Activated CD8-positive, alpha-beta T cell treated with anti-CD3 and anti-CD28 coated beads for 36 hours (primary cell): ENCODE measurements around the gene LUZP1. TPM values are rescaled to one million over a fixed set of nuclear protein-coding genes. Genes with fewer than 3 reads are reported as not detected.

Source experiments
- ATAC-seq: fragments of 200-7000 bp; cut with Tn5 transposase; one replicate; pipeline ENCODE4 v1.10.0; 2021; ENCODE audit warnings: mild to moderate bottlenecking, moderate library complexity
- CTCF ChIA-PET: fragments of 350-600 bp; sonication (Branson Sonifier 250); formaldehyde crosslinking; loops from one replicate; lab custom pipeline; 2021; ENCODE audit warnings: antibody characterized with exemption; lab: Charles Lee
- POLR2A ChIA-PET: fragments of 350-600 bp; sonication (Branson Sonifier 250); formaldehyde crosslinking; loops from one replicate; lab custom pipeline; 2021; ENCODE audit warnings: antibody characterized with exemption; lab: Charles Lee
- DNase-seq: peaks from one replicate; pipeline ENCODE4 v3.0.0-alpha.2; 2020
- H3K27ac Mint-ChIP-seq: one replicate; pipeline ENCODE4 v1.8.0; 2021; ENCODE audit warnings: mild to moderate bottlenecking, mixed read lengths
- H3K27me3 Mint-ChIP-seq: one replicate; pipeline ENCODE4 v1.8.0; 2021; ENCODE audit warnings: mixed read lengths
- H3K36me3 Mint-ChIP-seq: one replicate; pipeline ENCODE4 v1.8.0; 2021; ENCODE audit warnings: low read depth, mixed read lengths
- H3K4me1 Mint-ChIP-seq: one replicate; pipeline ENCODE4 v1.8.0; 2021; ENCODE audit warnings: low read depth, mixed read lengths
- H3K4me3 Mint-ChIP-seq: one replicate; pipeline ENCODE4 v1.8.0; 2021; ENCODE audit warnings: mild to moderate bottlenecking, moderate library complexity, mixed read lengths
- H3K9me3 Mint-ChIP-seq: one replicate; pipeline ENCODE4 v1.8.0; 2021; ENCODE audit warnings: mixed read lengths
- intact Hi-C: fragments of 100-400 bp; cut with micrococcal nuclease; formaldehyde crosslinking; loops from one replicate; pipeline ENCODE4 v1.10.0; 2022
- total RNA-seq, 2 experiments: library from RNA; stranded (reverse); gene quantifications; one replicate each; pipeline ENCODE4 v1.2.3, GENCODE V29; 2021
- TF ChIP-seq, protein P1 (sequence below): fragments of 200-600 bp; IDR thresholded peaks from one replicate; pipeline ENCODE4 v1.8.0; 2022; ENCODE audit warnings: antibody characterized with exemption, mild to moderate bottlenecking

Gene LUZP1
- total RNA-seq, 2 experiments from 2014 or later: 14.9 to 16.0 TPM

DNA sequence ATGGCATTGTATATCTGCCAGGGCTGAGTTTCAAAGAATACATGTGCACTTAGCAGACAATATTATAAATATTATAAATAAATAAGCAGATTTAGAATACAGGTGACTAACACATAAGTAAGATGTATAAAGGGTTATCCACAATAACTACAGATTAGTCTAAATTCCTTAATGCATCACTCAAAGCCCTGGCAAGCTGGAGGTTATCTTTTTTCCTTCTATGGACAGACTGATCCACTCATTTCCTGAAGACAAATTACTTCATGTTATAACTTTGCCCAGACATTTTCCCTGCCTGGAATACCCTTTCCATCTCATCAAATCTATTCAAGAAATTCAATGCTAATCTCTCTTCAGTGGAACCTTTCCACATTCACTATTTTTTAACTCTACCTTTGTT lies 38.8 kb downstream of the LUZP1 start:
- intact Hi-C loops: no loop called here
- Mint-ChIP-seq H3K27me3 (no peaks in the 10 kb centered on the region), H3K4me3 (no peak overlapping the region)

DNA sequence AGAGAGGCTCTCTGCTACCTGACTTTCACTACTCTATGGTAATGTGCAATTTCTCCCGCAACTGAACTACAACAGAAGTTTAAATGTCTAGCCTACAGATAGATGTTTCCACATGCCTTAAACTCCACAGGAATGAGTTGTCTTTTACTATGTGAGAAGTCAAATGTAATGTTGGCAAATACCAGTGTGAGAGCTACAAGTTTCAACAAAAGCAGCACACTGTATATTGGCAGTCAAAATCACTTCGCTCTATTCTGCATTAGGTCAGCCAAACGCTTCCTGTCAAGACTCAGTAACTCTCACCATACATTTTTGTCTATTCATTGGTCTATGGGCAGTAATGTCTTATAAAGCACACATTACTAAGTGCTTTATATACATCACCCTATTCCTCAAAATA lies 41.9 kb downstream of the LUZP1 start:
- POLR2A ChIA-PET: no interaction called here
- CTCF ChIA-PET: interaction anchor here (2.8 kb wide), 1 partner anchor 28 kb away, joined by 9 read pairs; no protein-coding TSS in a partner anchor
- no peak for ATAC-seq
- TF ChIP-seq, protein P1, sequence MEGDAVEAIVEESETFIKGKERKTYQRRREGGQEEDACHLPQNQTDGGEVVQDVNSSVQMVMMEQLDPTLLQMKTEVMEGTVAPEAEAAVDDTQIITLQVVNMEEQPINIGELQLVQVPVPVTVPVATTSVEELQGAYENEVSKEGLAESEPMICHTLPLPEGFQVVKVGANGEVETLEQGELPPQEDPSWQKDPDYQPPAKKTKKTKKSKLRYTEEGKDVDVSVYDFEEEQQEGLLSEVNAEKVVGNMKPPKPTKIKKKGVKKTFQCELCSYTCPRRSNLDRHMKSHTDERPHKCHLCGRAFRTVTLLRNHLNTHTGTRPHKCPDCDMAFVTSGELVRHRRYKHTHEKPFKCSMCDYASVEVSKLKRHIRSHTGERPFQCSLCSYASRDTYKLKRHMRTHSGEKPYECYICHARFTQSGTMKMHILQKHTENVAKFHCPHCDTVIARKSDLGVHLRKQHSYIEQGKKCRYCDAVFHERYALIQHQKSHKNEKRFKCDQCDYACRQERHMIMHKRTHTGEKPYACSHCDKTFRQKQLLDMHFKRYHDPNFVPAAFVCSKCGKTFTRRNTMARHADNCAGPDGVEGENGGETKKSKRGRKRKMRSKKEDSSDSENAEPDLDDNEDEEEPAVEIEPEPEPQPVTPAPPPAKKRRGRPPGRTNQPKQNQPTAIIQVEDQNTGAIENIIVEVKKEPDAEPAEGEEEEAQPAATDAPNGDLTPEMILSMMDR: no peak
- H3K9me3 Mint-ChIP-seq: no peaks in the 10 kb centered on the region
- H3K4me1 Mint-ChIP-seq: peaks cover 23% of the 10 kb centered on the region
- intact Hi-C loops: no loop called here
- H3K4me3 Mint-ChIP-seq: no peak overlapping the region
- H3K36me3 Mint-ChIP-seq: peaks cover 1% of the 10 kb centered on the region
- no peak for DNase-seq
- H3K27me3 Mint-ChIP-seq: no peaks in the 10 kb centered on the region
- H3K27ac Mint-ChIP-seq: no peak overlapping the region

More for the DNA sequence above, 38.8 kb downstream of the LUZP1 start:
- DNase-seq: no peak
- Mint-ChIP-seq H3K9me3 (no peaks in the 10 kb centered on the region), H3K36me3 (peaks cover 1% of the 10 kb centered on the region), H3K27ac (no peak overlapping the region), H3K4me1 (peaks cover 21% of the 10 kb centered on the region)
- POLR2A ChIA-PET: no interaction called here
- no peak for ATAC-seq
- TF ChIP-seq, protein P1: no peak
- CTCF ChIA-PET: no interaction called here

DNA sequence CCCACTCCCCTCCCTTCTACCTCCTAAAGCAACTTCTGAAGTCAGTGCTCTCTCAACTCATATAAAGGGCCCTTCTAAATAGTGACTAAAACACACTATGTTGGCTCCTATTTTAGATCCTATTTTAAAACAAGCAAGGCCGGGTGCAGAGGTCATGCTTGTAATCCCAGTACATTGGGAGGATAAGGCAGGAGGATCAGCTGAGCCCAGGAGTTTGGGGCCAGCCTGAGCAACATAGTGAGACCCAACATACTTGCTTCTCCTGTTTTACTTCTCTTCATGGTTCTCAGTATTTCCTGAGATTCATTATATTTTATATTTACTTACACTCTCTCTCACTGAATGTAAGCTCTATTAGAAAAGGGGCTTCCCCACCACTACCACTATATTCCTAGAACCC lies 42.5 kb downstream of the LUZP1 start:
- CTCF ChIA-PET: interaction anchor here (0.6 kb wide), 1 partner anchor 532 kb away, joined by 3 read pairs; no protein-coding TSS in a partner anchor
- H3K36me3 Mint-ChIP-seq: peaks cover 1% of the 10 kb centered on the region

DNA sequence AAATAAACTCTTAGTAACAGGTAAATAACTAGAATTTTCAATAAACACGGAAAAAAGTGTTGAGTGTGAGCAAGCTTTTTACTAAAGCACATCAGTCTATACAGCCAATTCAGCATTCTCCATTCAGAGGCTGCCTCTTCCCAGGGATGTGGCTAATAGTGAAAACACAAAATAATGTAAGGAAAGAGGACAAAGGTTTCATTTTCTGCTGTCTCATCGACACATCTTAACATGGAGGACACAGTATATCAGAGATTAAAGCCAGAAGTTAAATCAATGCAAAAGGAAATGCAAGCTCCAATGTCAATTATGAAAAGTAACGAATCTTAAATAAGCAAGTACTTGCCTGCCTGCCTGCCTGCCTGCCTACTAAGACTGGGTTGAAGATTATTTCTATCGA lies 43.2 kb downstream of the LUZP1 start:
- ATAC-seq: no peak
- TF ChIP-seq, protein P1: no peak
- intact Hi-C loops: no loop called here
- peaks cover 22% of the 10 kb centered on the region for H3K4me1 Mint-ChIP-seq
- H3K36me3 Mint-ChIP-seq: peaks cover 1% of the 10 kb centered on the region
- H3K4me3 Mint-ChIP-seq: no peak overlapping the region
- no peaks in the 10 kb centered on the region for H3K27me3 Mint-ChIP-seq
- ChIA-PET POLR2A (no interaction called here), CTCF (interaction anchor here (0.6 to 2.4 kb wide), 2 partner anchors 59 to 532 kb away, joined by 3 to 8 read pairs; no protein-coding TSS in a partner anchor)
- DNase-seq: no peak
- H3K27ac Mint-ChIP-seq: no peak overlapping the region
- no peaks in the 10 kb centered on the region for H3K9me3 Mint-ChIP-seq

More for the DNA sequence above, 42.5 kb downstream of the LUZP1 start:
- no peak overlapping the region for H3K4me3 Mint-ChIP-seq
- no peaks in the 10 kb centered on the region for H3K9me3 Mint-ChIP-seq
- ATAC-seq: no peak
- no peak overlapping the region for H3K27ac Mint-ChIP-seq
- TF ChIP-seq, protein P1: no peak
- peaks cover 22% of the 10 kb centered on the region for H3K4me1 Mint-ChIP-seq
- POLR2A ChIA-PET: no interaction called here
- no peak for DNase-seq
- intact Hi-C loops: no loop called here
- H3K27me3 Mint-ChIP-seq: no peaks in the 10 kb centered on the region

DNA sequence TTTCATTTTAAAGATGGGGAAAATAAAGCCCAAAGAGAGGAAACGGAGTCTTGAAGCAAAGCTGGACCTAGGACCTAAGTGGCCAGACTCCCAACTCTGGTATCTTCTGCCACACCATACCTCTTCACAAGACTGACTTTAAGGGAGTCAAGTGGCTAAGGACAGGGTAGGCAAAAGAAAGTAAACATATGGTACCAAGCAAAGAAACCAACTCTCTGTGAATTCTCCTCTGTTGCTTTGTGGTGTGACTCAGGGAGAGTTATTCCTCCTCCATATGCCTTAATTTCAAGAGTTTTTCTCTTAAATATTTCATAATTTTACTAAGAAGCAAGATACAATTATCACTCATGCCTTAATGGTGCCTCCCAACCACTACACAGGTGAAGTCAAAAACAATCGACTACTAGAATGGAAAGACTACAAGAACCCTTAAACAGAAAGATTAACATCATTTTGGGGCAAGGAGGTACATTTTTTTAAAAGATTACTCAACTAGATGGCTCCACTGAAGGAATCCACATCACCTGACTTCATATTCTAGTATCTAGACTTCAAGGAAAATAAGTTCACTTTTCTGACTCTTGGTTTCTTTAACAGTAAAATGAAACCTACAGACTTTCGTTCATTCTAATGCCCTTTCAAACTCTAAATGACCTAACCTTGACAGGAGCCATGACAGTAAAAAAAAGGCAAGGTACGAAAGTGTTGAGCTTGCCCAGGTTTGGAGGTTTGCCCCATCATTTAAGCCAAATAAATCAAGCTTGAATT lies 44.2 kb downstream of the LUZP1 start:
- intact Hi-C loops: no loop called here
- H3K9me3 Mint-ChIP-seq: no peaks in the 10 kb centered on the region
- ATAC-seq: no peak
- H3K36me3 Mint-ChIP-seq: no peaks in the 10 kb centered on the region
- no peak overlapping the region for H3K4me3 Mint-ChIP-seq
- peaks cover 25% of the 10 kb centered on the region for H3K4me1 Mint-ChIP-seq
- CTCF ChIA-PET: interaction anchor here (2.4 kb wide), 1 partner anchor 60 kb away, joined by 8 read pairs; no protein-coding TSS in a partner anchor
- DNase-seq: no peak
- POLR2A ChIA-PET: interaction anchor here (0.7 kb wide), 1 partner anchor 23 kb away, joined by 3 read pairs; no protein-coding TSS in a partner anchor
- H3K27me3 Mint-ChIP-seq: no peaks in the 10 kb centered on the region
- TF ChIP-seq, protein P1: no peak
- H3K27ac Mint-ChIP-seq: no peak overlapping the region
